GM12878 (cell line): Measurements from ENCODE around the gene NYAP1. TPM values are rescaled to one million over a fixed set of nuclear protein-coding genes. Genes with fewer than 3 reads are reported as not detected.
"Not testable (repeated sequence)": the region's sequence is repeated elsewhere in the genome, so short reads cannot be mapped to it uniquely, and the experiment has no call there.

ENCODE experiments used
- ATAC-seq: fragments of 200-7000 bp; cut with Tn5 transposase; 3 replicates; pipeline ENCODE4 v1.9.1; 2020; ENCODE audit warnings: mild to moderate bottlenecking, moderate library complexity
- BruUV-seq: library from RNA; stranded (reverse); fragments of 400-500 nt; replicated peaks from 2 replicates; lab custom pipeline; 2021; lab: Mats Ljungman, UMichigan
- CTCF ChIA-PET: fragments of 300-600 bp; sonication (Branson Sonifier 250); formaldehyde crosslinking; extraction: SDS; loops from one replicate; lab custom pipeline; 2021; ENCODE audit warnings: inconsistent platforms; lab: Yijun Ruan, JAX
- POLR2A ChIA-PET: fragments of 350-600 bp; formaldehyde crosslinking; extraction: SDS; loops from one replicate; lab custom pipeline; 2021; ENCODE audit warnings: inconsistent platforms; lab: Charles Lee
- RAD21 ChIA-PET: fragments of 300-600 bp; sonication (Branson Sonifier 250); formaldehyde crosslinking; loops from one replicate; lab custom pipeline; 2023; ENCODE audit warnings: antibody characterized with exemption; ENCODE audit not compliant: unreplicated experiment; lab: Charles Lee
- SMC1A ChIA-PET: fragments of 300-600 bp; sonication (Branson Sonifier 250); formaldehyde crosslinking; loops from one replicate; lab custom pipeline; 2023; ENCODE audit not compliant: unreplicated experiment, uncharacterized antibody; lab: Charles Lee
- DNase-seq: peaks from one replicate; pipeline ENCODE4 v3.0.0-alpha.2; 2011; ENCODE audit warnings: low read depth, low spot score
- FAIRE-seq: peaks from 3 replicates; lab custom pipeline; 2011; peaks lifted over from hg19 to GRCh38; lab: Jason Lieb, UNC
- H2AFZ ChIP-seq: 2 replicates; pipeline ENCODE4 v1.6.0; 2011; ENCODE audit warnings: low read depth, low read length, control low read depth; ENCODE audit not compliant: control insufficient read depth
- H3K27ac ChIP-seq: 2 replicates; pipeline ENCODE4 v1.5.1; 2011; ENCODE audit warnings: control low read depth; ENCODE audit not compliant: control insufficient read depth, insufficient read depth
- H3K27me3 ChIP-seq, 2 experiments: replicated peaks in 1 of 2; 2 replicates each; pipeline versions ENCODE4 v1.6.0 to v1.6.1; 2011; ENCODE audit warnings: low read length in 1 of 2; ENCODE audit not compliant: control insufficient read depth in 2 of 2, insufficient read depth in 2 of 2
- H3K36me3 ChIP-seq, 2 experiments: 2 replicates each; pipeline ENCODE4 v1.5.1; 2011; ENCODE audit warnings: low read length in 1 of 2; ENCODE audit not compliant: control insufficient read depth in 2 of 2, insufficient read depth in 2 of 2
- H3K4me1 ChIP-seq: 2 replicates; pipeline ENCODE4 v1.6.1; 2011; ENCODE audit warnings: mild to moderate bottlenecking, low read length, moderate library complexity, mixed read lengths; ENCODE audit not compliant: control insufficient read depth, insufficient read depth
- H3K4me2 ChIP-seq: 2 replicates; pipeline ENCODE4 v1.6.0; 2011; ENCODE audit warnings: control low read depth; ENCODE audit not compliant: control insufficient read depth, insufficient read depth
- H3K4me3 ChIP-seq: fragments of 200-600 bp; sonication (generic); 2 replicates; pipeline ENCODE4 v1.5.1; 2016
- H3K79me2 ChIP-seq: 2 replicates; pipeline ENCODE4 v1.6.0; 2011; ENCODE audit warnings: low read length; ENCODE audit not compliant: control insufficient read depth, insufficient read depth
- H3K9ac ChIP-seq: 2 replicates; pipeline ENCODE4 v1.8.0; 2011; ENCODE audit warnings: low read length, control low read depth, mixed read lengths; ENCODE audit not compliant: control insufficient read depth, insufficient read depth
- H3K9me3 ChIP-seq: replicated peaks from 3 replicates; pipeline ENCODE4 v1.5.1; 2011; ENCODE audit warnings: mild to moderate bottlenecking, low read length; ENCODE audit not compliant: control insufficient read depth, insufficient read depth
- H4K20me1 ChIP-seq: 2 replicates; pipeline ENCODE4 v1.6.0; 2011; ENCODE audit not compliant: control insufficient read depth, insufficient read depth
- NFYB ChIP-seq: IDR thresholded peaks from 2 replicates; pipeline ENCODE4 v1.6.1; 2011; ENCODE audit warnings: low read depth, mild to moderate bottlenecking, low read length, improper control_type of control experiment, moderate library complexity; ENCODE audit not compliant: insufficient read depth
- RAD51 ChIP-seq: fragments of 450-650 bp; IDR thresholded peaks from 2 replicates; pipeline ENCODE4 v1.6.1; 2016; ENCODE audit warnings: moderate library complexity, mild to moderate bottlenecking, inconsistent platforms
- SPI1 ChIP-seq: IDR thresholded peaks from 2 replicates; pipeline ENCODE4 v1.6.1; 2011; ENCODE audit warnings: low read depth, mild to moderate bottlenecking, low read length, moderate library complexity, borderline replicate concordance; ENCODE audit not compliant: insufficient read depth
- whole genome bisulfite sequencing: methylation state at CpG from one replicate; pipeline ENCODE4 v1.1.6; 2016; ENCODE audit warnings: low lambda C conversion rate; ENCODE audit not compliant: insufficient replicate concordance, insufficient coverage; ENCODE audit errors: missing lambda C conversion rate; 5-methylcytosine and 5-hydroxymethylcytosine counted together
- in situ Hi-C: fragments of 300-500 bp; cut with MboI; formaldehyde crosslinking; loops from 9 replicates; pipeline ENCODE4 v1.14.3; 2018; ENCODE audit warnings: mixed read lengths
- intact Hi-C: fragments of 100-400 bp; cut with micrococcal nuclease; formaldehyde crosslinking; loops from one replicate; pipeline ENCODE4 v1.14.2; 2022; ENCODE audit not compliant: unreplicated experiment
- polyA plus RNA-seq, 11 experiments: library from polyadenylated mRNA; depleted of rRNA in 4 of 11; unstranded in 6 of 11; stranded (reverse) in 5 of 11; fragments of >200 nt; fragmentation: Nextera tagmentation in 4 of 11; fragmentation: Illumina TruSeq in 1 of 11; extraction: Ambion mirVana in 4 of 11; extraction: Trizol in 1 of 11; gene quantifications; 1 replicate in 1 of 11; 2 replicates in 10 of 11; pipeline versions ENCODE4 v1.2.1 to v1.2.3, GENCODE V29; 2011 to 2016; ENCODE audit warnings: inconsistent platforms in 2 of 11, missing spikeins in 2 of 11, low read depth in 1 of 11
- total RNA-seq, 4 experiments: library from RNA; depleted of rRNA in 3 of 4; stranded (reverse); fragments of >200 nt in 3 of 4; fragmentation: Illumina TruSeq in 1 of 4; extraction: Trizol in 1 of 4; gene quantifications; 2 replicates each; pipeline versions ENCODE4 v1.2.1 to v1.2.3, GENCODE V29; 2013 to 2021
- TF ChIP-seq, protein P1 (sequence below): IDR thresholded peaks from 2 replicates; pipeline ENCODE4 v1.6.1; 2011; ENCODE audit warnings: borderline replicate concordance, low read depth, mild to moderate bottlenecking, moderate library complexity, mixed read lengths, low read length; ENCODE audit not compliant: insufficient read depth; ENCODE audit errors: extremely low read length

NYAP1 gene
- total and polyA plus RNA-seq, 10 of the 15 experiments (the other 5 are each of a cell fraction or from before 2014, with no cell fraction given) = 0.04 to 0.28 (median 0.11) TPM; not detected in 6

DNA sequence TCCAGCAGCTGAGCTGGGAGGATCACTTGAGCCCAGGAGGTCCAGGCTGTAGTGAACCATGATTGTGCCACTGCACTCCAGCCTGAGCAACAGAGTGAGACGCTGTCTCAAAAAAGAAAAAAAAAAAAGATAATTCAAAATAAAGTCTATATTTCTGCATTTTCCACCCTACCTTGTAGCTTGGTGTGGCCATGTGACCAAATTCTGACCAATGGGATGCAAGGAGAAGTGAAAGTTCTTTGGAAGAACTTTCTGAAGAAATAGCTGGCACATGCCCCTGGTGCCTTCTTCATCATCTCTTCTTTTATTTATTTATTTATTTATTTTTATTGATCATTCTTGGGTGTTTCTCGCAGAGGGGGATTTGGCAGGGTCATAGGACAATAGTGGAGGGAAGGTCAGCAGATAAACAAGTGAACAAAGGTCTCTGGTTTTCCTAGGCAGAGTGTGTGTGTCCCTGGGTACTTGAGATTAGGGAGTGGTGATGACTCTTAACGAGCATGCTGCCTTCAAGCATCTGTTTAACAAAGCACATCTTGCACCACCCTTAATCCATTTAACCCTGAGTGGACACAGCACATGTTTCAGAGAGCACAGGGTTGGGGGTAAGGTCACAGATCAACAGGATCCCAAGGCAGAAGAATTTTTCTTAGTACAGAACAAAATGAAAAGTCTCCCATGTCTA, 38.3 kb downstream of the NYAP1 start:
- RAD21 ChIA-PET, DNase-seq, intact Hi-C loops: not testable (repeated sequence)
- TF ChIP-seq SPI1 = peak; percentile 45; the same call in 1 of the 2 replicates
- 0 out of 2 replicates have a peak, but pooled peaks have one; percentile 35 for TF ChIP-seq NFYB
- peak; percentile 22; the same call in 1 of the 2 replicates for TF ChIP-seq RAD51
- TF ChIP-seq, protein P1, sequence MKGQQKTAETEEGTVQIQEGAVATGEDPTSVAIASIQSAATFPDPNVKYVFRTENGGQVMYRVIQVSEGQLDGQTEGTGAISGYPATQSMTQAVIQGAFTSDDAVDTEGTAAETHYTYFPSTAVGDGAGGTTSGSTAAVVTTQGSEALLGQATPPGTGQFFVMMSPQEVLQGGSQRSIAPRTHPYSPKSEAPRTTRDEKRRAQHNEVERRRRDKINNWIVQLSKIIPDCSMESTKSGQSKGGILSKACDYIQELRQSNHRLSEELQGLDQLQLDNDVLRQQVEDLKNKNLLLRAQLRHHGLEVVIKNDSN = peak; percentile 43
- TF ChIP-seq, all 136 proteins: peak for 4; not testable (repeated sequence) for 132
- FAIRE-seq, H3K36me3 ChIP-seq, in situ Hi-C loops, H3K4me2 ChIP-seq, BruUV-seq, H3K27me3 ChIP-seq, H3K27ac ChIP-seq, H3K4me1 ChIP-seq, H4K20me1 ChIP-seq, H3K9ac ChIP-seq, H2AFZ ChIP-seq, H3K9me3 ChIP-seq, ATAC-seq, H3K79me2 ChIP-seq, H3K4me3 ChIP-seq: not testable (repeated sequence)
- ChIA-PET POLR2A (interaction anchor here (0.5 to 1.1 kb wide), 2 partner anchors 9 to 43 kb away, joined by 3 to 4 read pairs; partner anchors contain the start of gene TSC22D4), CTCF (interaction anchor here (1.0 to 1.5 kb wide), 2 partner anchors 12 to 42 kb away, joined by 4 read pairs; no protein-coding TSS in a partner anchor), SMC1A (interaction anchor here (0.9 to 2.1 kb wide), 3 partner anchors 20 to 37 kb away, joined by 3 to 7 read pairs (median 4); no protein-coding TSS in a partner anchor)
- 0% methylated on average over 1 of the region's 3 CpGs for WGBS

DNA sequence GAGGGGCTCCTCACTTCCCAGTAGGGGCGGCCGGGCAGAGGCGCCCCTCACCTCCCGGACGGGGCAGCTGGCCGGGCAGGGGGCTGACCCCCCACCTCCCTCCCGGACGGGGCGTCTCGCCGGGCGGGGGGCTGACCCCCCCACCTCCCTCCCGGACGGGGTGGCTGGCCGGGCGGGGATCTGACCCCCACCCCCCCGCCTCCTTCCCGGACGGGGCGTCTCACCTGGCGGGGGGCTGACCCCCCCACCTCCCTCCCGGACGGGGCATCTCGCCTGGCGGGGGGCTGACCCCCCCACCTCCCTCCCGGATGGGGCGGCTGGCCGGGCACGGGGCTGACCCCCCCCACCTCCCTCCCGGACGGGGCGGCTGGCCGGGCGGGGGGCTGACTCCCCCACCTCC, 39.5 kb downstream of the NYAP1 start:
- H3K36me3 ChIP-seq, H3K27ac ChIP-seq, H2AFZ ChIP-seq, H3K9me3 ChIP-seq, FAIRE-seq, H3K27me3 ChIP-seq, CTCF ChIA-PET, POLR2A ChIA-PET, in situ Hi-C loops, DNase-seq, BruUV-seq, H3K4me3 ChIP-seq, H3K9ac ChIP-seq, H4K20me1 ChIP-seq, RAD21 ChIA-PET, H3K79me2 ChIP-seq, SMC1A ChIA-PET, intact Hi-C loops, ATAC-seq, H3K4me2 ChIP-seq: not testable (repeated sequence)
- WGBS = no CpG with 5 or more reads among the region's 34 CpGs
- peaks cover 16% of the 10 kb centered on the region for H3K4me1 ChIP-seq
